HG03432 (cell line): Measurements from ENCODE around the gene ICE2.

ENCODE experiments used
- ATAC-seq: cut with Tn5 transposase; IDR thresholded peaks from one replicate; pipeline ENCODE4 v1.9.1; 2021; ENCODE audit warnings: mild to moderate bottlenecking, moderate library complexity; ENCODE audit not compliant: unreplicated experiment

ICE2 gene

DNA sequence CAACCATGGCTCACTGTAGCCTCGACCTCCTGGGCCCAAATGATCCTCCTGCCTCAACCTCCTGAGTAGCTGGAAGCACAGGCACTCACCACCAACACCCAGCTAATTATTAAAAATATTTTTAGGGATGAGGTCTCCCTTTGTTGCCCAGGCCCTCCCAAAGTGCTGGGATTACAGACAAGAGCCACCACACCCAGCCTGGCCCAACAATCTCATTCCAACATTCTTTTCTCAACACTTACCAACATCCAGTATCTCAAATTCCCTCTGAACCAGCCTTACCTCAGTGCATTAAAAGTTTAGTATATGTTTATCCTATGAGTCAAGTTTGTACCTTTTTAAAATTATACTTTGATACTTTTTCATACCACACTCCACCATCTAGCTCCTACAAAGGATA is 106.2 kb downstream of the ICE2 start:
- no peak for ATAC-seq

DNA sequence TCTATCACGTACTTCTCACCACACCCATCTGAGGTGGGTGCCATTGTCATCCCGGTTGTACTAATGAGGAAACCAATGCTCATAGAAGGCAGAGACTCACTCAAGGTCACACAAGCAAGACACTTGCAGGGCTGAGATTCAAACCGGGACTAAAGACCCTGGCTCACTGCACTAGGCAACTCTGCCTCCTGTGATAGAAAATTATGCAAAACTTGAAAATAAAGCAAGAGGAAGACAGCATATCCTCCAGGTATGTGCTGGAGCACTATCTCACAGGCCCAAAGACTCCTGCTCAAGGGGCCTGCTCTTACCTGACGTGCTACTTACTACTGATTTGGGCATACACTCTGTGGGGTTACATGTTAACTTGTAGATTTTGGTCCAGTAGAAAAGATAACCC is 106.7 kb downstream of the ICE2 start:
- ATAC-seq: no peak

DNA sequence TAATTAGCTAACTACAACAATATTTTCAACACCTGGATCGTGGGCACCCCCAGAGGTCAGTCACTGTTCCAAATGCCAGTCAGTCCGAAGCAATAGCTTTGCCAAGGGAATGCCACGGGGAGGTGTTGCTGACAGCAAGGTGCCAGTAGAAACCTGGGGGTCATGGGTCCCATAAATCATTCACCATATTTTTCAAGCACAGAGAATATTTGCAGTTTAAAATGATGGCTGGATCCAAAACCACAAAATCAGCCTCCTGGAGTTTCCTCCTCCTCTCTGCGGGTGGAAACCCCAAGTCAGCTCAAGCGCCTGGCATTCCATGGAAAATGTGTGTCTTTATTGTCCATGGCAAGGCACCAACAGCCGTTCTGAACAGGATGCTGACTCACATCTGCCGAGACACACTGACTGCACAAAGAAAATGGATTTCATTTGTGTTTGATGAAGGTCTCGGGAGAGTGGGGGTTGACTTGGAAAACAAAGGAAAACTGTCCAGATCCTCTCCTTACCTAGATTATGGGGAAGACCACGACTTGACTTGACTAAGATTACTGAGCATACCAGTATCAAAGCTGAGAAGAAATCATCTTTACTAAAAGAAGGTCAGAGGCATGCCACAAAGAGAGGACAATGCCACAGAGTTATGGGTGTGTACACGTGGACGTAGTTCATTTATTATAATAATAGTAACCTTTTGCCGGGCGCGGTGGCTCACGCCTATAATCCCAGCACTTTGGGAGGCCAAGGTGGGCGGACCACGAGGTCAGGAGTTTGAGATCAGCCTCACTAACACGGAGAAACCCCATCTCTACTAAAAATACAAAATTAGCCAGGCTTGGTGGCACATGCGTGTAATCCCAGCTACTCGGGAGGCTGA is 107.5 kb downstream of the ICE2 start:
- ATAC-seq: no peak

DNA sequence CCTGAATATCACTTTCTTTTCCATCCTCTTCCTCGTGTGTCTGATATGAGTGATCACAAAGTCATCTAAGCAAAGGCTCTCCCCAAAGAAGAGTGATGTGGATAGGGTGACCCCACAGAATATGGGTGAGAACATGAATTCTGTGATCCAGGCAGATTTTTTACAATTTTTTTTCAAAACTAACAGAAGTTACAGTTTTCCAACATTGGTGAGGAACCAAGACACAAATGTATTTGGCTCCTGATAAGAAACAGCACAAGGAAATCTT is 108.1 kb downstream of the ICE2 start:
- no peak for ATAC-seq

DNA sequence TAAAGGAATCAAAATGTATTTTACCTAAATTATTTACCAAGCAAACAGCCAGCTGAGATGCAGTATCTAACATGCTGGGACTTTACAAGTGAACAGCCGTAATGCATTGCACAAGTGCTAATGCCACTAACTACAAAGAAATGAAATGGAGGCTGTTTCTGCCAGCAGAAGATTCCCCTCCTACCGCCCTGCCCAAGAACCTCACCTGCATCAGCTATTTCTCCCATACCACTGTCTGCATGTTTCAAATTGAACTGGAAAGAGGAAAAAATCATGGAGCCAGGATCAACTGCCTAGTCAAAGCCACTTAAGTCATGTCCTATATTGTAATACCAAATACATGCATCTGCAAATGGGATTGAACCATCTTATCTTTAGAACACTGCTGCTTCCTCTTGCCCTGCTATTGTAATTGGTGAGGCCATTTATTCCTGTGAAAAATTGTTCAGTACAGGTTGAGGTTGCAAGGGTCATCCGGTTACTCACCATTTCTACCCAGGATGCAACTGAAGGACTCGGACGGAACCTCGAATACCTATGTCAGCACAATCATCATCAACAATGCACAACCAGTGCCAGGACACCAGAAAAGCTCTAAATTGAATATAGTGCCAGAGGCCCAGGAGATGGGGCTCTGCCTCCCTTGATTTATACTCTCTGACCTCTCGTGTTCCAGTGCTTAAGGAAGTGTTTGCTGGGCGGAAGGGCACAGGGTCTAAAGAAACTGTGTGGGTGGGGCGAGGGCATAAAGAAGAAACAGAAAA is 108.7 kb downstream of the ICE2 start:
- no peak for ATAC-seq

DNA sequence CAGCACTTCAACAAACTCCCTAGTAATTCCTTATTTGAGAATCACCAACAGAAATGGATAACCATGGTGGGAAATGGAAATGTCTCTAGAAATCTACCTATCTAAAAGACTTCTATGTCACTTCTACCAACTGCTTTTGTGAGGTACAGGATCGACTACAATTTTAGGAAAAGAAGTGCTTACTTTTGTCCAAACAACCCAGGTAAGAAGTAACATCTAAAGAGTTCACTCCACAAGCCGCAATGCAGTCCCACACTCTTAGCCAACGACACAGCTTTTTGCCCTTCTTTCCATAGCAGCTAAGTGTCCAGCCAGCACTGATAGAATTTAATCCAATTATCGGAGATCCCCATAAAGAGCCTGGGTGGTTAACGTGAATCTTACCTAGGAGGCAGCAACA is 109.2 kb downstream of the ICE2 start:
- no peak for ATAC-seq
